ENCODE results near the gene RAPGEF4.

The RAPGEF4 gene

GRCh38 chr2:172901913-172902312, 166.3 kb downstream of the RAPGEF4 start:
- TF ChIP-seq ZNF26 (tag by site-specific recombination; IDR thresholded peaks at IDR 0.05) = no peak
- no peak for TF ChIP-seq ATF2 (tag by site-specific recombination; IDR thresholded peaks at IDR 0.05; ENCODE audit: low read depth)
- TF ChIP-seq ZXDB (tag by site-specific recombination; IDR thresholded peaks at IDR 0.05) = no peak
- TF ChIP-seq ZNF10 (tag by site-specific recombination; IDR thresholded peaks at IDR 0.05) = no peak
- TF ChIP-seq ZBTB8A (tag by site-specific recombination; IDR thresholded peaks at IDR 0.05) = no peak
- no peak for TF ChIP-seq ZNF600 (tag by site-specific recombination; IDR thresholded peaks at IDR 0.05)
- TF ChIP-seq ZBTB17 (tag by site-specific recombination; IDR thresholded peaks at IDR 0.05) = no peak
- TF ChIP-seq ZNF521 (tag by site-specific recombination; IDR thresholded peaks at IDR 0.05) = no peak
- TF ChIP-seq ZNF335 (tag by site-specific recombination; conservative IDR thresholded peaks at IDR 0.05) = no peak
- TF ChIP-seq KLF17 (tag by site-specific recombination; IDR thresholded peaks at IDR 0.05) = no peak
- TF ChIP-seq ZNF174 (tag by site-specific recombination; IDR thresholded peaks at IDR 0.05) = no peak
- POLR2A ChIA-PET = no interaction called here
- no peaks in the 10 kb centered on the region for H3K4me1 ChIP-seq (ENCODE audit: control insufficient read depth, insufficient read depth, low read length)
- H3K27ac ChIP-seq (ENCODE audit: extremely low read depth, low read depth, low read length) = no peak overlapping the region
- no peaks in the 10 kb centered on the region for H3K36me3 ChIP-seq (ENCODE audit: control insufficient read depth in 2 of 2, insufficient read depth in 1 of 2, low read length in 2 of 2)
- CTCF ChIA-PET = interaction anchor here (2.4 kb wide), 1 partner anchor 30 kb away, joined by 12 read pairs; no protein-coding TSS in a partner anchor
- no peaks in the 10 kb centered on the region for H3K9me3 ChIP-seq (ENCODE audit: control insufficient read depth, insufficient read depth, low read depth, low read length)
- H3K4me3 ChIP-seq (ENCODE audit: low read depth, low read length) = no peak overlapping the region

- no peak overlapping the region for H3K4me3 ChIP-seq (ENCODE audit: low read depth, low read length)
- H3K9me3 ChIP-seq (ENCODE audit: control insufficient read depth, insufficient read depth, low read depth, low read length) = no peaks in the 10 kb centered on the region
- ChIA-PET POLR2A (no interaction called here), CTCF (no interaction called here)
- no peak overlapping the region for H3K27ac ChIP-seq (ENCODE audit: extremely low read depth, low read depth, low read length)
- no peaks in the 10 kb centered on the region for H3K36me3 ChIP-seq (ENCODE audit: control insufficient read depth in 2 of 2, insufficient read depth in 1 of 2, low read length in 2 of 2)
- no peak for TF ChIP-seq ZNF404 (tag by site-specific recombination; IDR thresholded peaks at IDR 0.05)
- TF ChIP-seq ZFP3 (tag by site-specific recombination; IDR thresholded peaks at IDR 0.05; ENCODE audit: low read depth) = no peak
- TF ChIP-seq WT1 (tag by site-specific recombination; IDR thresholded peaks at IDR 0.05) = no peak
- no peak for TF ChIP-seq ZNF561 (tag by site-specific recombination; IDR thresholded peaks at IDR 0.05; ENCODE audit: borderline replicate concordance)
- no peak for TF ChIP-seq ZNF266 (tag by site-specific recombination; IDR thresholded peaks at IDR 0.05; ENCODE audit: low read depth)
- TF ChIP-seq ZNF473 (tag by site-specific recombination; IDR thresholded peaks at IDR 0.05) = no peak
- TF ChIP-seq ZNF202 (tag by site-specific recombination; IDR thresholded peaks at IDR 0.05; ENCODE audit: borderline replicate concordance) = no peak
- TF ChIP-seq ZNF311 (tag by site-specific recombination; IDR thresholded peaks at IDR 0.05; ENCODE audit: borderline replicate concordance) = no peak
- no peak for TF ChIP-seq ZNF423 (tag by site-specific recombination; IDR thresholded peaks at IDR 0.05)
- TF ChIP-seq ZNF580 (tag by site-specific recombination; IDR thresholded peaks at IDR 0.05) = no peak
- no peak for TF ChIP-seq PRDM6 (tag by site-specific recombination; IDR thresholded peaks at IDR 0.05)
- TF ChIP-seq EGR2 (tag by site-specific recombination; IDR thresholded peaks at IDR 0.05; ENCODE audit: low read depth) = no peak
- no peak for TF ChIP-seq ZBTB8A (tag by site-specific recombination; IDR thresholded peaks at IDR 0.05)
- no peak for TF ChIP-seq HOXA7 (CRISPR knock-in tag; IDR thresholded peaks at IDR 0.05; ENCODE audit: borderline replicate concordance)
- no peak for TF ChIP-seq ZNF792 (tag by site-specific recombination; IDR thresholded peaks at IDR 0.05)
- no peaks in the 10 kb centered on the region for H3K4me1 ChIP-seq (ENCODE audit: control insufficient read depth, insufficient read depth, low read length)
Observed at GRCh38 chr2:172904236-172904635, 168.6 kb downstream of the RAPGEF4 start.
